ENCODE results near the gene SLC6A20.

The SLC6A20 gene

DNA sequence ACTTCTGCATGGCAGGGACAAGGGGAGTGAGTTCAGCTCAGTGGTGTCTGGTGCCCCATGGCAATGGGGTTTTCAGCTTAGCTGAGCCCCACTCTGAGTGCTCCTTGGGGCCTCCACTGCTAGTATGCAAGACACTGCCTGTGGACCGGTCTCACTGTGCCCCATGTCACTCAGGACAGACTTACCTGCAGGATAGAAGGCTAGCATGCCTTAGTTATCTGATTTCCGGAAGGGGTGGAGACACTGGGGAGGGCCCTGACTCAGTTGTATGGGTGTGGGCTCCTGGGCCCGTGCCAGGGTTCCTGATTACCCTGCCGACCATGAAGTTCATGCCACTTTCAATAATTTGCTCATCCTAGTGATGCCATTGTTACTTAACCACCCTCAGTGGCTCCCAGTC, 4.3 kb upstream of the SLC6A20 start (continued):
- TF ChIP-seq ZNF518A (tag by site-specific recombination; conservative IDR thresholded peaks at IDR 0.05; ENCODE audit: low read depth) (no peak), PRDM10 (tag by site-specific recombination; IDR thresholded peaks at IDR 0.05) (no peak)
- TF ChIP-seq, protein P1, sequence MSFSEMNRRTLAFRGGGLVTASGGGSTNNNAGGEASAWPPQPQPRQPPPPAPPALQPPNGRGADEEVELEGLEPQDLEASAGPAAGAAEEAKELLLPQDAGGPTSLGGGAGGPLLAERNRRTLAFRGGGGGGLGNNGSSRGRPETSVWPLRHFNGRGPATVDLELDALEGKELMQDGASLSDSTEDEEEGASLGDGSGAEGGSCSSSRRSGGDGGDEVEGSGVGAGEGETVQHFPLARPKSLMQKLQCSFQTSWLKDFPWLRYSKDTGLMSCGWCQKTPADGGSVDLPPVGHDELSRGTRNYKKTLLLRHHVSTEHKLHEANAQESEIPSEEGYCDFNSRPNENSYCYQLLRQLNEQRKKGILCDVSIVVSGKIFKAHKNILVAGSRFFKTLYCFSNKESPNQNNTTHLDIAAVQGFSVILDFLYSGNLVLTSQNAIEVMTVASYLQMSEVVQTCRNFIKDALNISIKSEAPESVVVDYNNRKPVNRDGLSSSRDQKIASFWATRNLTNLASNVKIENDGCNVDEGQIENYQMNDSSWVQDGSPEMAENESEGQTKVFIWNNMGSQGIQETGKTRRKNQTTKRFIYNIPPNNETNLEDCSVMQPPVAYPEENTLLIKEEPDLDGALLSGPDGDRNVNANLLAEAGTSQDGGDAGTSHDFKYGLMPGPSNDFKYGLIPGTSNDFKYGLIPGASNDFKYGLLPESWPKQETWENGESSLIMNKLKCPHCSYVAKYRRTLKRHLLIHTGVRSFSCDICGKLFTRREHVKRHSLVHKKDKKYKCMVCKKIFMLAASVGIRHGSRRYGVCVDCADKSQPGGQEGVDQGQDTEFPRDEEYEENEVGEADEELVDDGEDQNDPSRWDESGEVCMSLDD (tag by site-specific recombination; IDR thresholded peaks at IDR 0.05): no peak

- no peak for TF ChIP-seq ZFP41 (tag by site-specific recombination; IDR thresholded peaks at IDR 0.05; ENCODE audit: borderline replicate concordance)
- no peak for TF ChIP-seq BCL11B (tag by site-specific recombination; IDR thresholded peaks at IDR 0.05; ENCODE audit: low read depth)
- TF ChIP-seq ZNF175 (tag by site-specific recombination; IDR thresholded peaks at IDR 0.05): no peak
- TF ChIP-seq INSM2 (tag by site-specific recombination; IDR thresholded peaks at IDR 0.05): no peak
- no peak for TF ChIP-seq ZNF830 (tag by site-specific recombination; IDR thresholded peaks at IDR 0.05; ENCODE audit: low read depth)
- TF ChIP-seq ZNF366 (tag by site-specific recombination; conservative IDR thresholded peaks at IDR 0.05): no peak
- no peak for TF ChIP-seq ZNF571 (tag by site-specific recombination; IDR thresholded peaks at IDR 0.05)
- TF ChIP-seq ZNF391 (tag by site-specific recombination; IDR thresholded peaks at IDR 0.05; ENCODE audit: borderline replicate concordance, low read depth): no peak
- TF ChIP-seq ZNF704 (tag by site-specific recombination; IDR thresholded peaks at IDR 0.05): no peak
- TF ChIP-seq ZNF610 (tag by site-specific recombination; IDR thresholded peaks at IDR 0.05; ENCODE audit: borderline replicate concordance): no peak
- TF ChIP-seq, protein P2, sequence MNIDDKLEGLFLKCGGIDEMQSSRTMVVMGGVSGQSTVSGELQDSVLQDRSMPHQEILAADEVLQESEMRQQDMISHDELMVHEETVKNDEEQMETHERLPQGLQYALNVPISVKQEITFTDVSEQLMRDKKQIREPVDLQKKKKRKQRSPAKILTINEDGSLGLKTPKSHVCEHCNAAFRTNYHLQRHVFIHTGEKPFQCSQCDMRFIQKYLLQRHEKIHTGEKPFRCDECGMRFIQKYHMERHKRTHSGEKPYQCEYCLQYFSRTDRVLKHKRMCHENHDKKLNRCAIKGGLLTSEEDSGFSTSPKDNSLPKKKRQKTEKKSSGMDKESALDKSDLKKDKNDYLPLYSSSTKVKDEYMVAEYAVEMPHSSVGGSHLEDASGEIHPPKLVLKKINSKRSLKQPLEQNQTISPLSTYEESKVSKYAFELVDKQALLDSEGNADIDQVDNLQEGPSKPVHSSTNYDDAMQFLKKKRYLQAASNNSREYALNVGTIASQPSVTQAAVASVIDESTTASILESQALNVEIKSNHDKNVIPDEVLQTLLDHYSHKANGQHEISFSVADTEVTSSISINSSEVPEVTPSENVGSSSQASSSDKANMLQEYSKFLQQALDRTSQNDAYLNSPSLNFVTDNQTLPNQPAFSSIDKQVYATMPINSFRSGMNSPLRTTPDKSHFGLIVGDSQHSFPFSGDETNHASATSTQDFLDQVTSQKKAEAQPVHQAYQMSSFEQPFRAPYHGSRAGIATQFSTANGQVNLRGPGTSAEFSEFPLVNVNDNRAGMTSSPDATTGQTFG (tag by site-specific recombination; IDR thresholded peaks at IDR 0.05; ENCODE audit: borderline replicate concordance): no peak
- TF ChIP-seq ZNF585B (tag by site-specific recombination; IDR thresholded peaks at IDR 0.05): no peak
- no peak for TF ChIP-seq ZNF561 (tag by site-specific recombination; IDR thresholded peaks at IDR 0.05; ENCODE audit: borderline replicate concordance)
- POLR2A ChIA-PET: no interaction called here
- Histone ChIP-seq H3K4me3 (ENCODE audit: low read depth, low read length) (no peak overlapping the region), H3K4me1 (ENCODE audit: control insufficient read depth, insufficient read depth, low read length) (no peaks in the 10 kb centered on the region), H3K27ac (ENCODE audit: extremely low read depth, low read depth, low read length) (no peak overlapping the region), H3K9me3 (ENCODE audit: control insufficient read depth, insufficient read depth, low read depth, low read length) (no peaks in the 10 kb centered on the region), H3K36me3 (ENCODE audit: control insufficient read depth in 2 of 2, insufficient read depth in 1 of 2, low read length in 2 of 2) (no peaks in the 10 kb centered on the region)
- CTCF ChIA-PET: no interaction called here
Observed at GRCh38 chr3:45799586-45799985, 3.2 kb upstream of the SLC6A20 start.

All from HEK293 (cell line).